GDM1 (cell line): ENCODE measurements around the gene MSI2.

Experiments used
- DNase-seq: peaks from one replicate; lab custom pipeline; 2025; lab: John Stamatoyannopoulos, UW

The MSI2 gene

GRCh38 chr17:57440522-57441269 is 184.4 kb downstream of the MSI2 start:
- no peak for DNase-seq

- DNase-seq, result no peak
Measured at GRCh38 chr17:57441270-57441600, 184.9 kb downstream of the MSI2 start.

- DNase-seq, result no peak
Measured at GRCh38 chr17:57442401-57442823, 186.1 kb downstream of the MSI2 start.

DNA sequence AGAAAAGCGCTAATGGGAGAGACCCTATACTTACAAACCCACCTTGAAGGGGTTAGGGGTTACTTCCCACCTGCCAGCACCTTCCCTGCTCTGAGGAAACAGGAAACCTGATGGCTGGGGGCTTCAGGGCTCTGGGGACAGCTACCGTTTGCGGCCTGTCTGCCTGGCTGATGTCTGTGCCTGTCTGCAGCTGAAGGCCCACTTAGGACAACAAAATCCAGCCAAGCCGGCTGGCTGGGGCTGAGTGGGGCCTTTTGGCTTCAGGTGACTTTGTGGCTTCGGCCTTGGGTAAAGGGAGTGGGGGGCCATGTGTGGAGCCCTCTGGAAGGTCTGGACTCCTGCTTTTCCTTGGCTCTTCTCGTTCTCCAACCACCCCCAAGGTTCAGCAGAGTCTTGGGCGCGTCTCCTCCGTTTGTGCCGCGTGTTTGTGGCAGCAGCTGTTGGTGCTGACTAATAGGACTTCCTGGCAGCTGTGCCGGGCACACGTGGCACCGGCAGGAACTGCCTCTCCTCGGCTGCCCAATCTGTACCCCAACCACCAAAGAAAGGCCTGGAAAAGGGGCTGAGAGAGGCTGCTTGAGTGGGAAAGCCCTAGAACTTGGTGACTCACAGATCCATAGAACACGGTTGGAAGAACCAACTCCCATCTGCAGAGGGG is 186.7 kb downstream of the MSI2 start:
- peak; percentile 45 for DNase-seq

- no peak for DNase-seq
Measured at GRCh38 chr17:57443781-57444180, 187.5 kb downstream of the MSI2 start.

DNA sequence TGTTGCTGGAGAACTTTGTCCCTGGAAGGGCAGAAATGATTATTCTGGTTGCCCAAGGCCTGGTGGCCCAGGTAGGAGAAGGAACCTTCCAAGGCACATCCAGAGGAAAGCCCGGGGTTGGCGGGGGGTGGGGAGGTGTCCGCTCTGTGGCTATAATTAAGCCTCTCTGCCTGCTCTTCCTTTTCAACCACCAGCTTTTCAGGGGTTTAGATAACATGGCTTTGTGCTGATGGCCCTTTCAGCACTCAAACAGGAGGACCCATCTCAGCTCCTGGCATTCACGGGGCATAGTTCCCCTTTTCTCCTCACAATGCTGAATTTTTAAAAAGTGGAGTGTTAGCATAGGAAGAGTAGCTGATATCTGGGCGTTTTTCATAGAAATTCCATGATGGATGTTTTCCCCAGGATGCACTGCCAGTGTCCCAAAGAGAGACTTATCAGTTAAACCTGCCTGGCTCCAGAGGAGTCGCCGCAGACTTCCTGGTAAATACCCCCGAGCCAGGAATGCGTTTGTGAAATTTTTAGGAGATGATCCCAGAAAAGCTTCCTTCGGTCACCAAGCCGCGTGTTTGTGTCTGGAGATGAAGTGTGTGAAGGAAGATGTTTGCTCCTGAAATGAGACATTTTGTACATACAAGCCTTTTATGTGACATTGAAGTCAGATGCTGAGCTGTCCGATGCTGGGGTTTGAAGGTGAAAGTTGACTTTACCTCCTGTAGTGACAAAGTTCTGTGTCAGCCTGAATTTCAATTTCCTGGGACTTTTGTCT is 188.5 kb downstream of the MSI2 start:
- no peak for DNase-seq

- no peak for DNase-seq
Measured at GRCh38 chr17:57445772-57446472, 189.6 kb downstream of the MSI2 start.

- DNase-seq, result no peak
Measured at GRCh38 chr17:57447357-57447989, 191.2 kb downstream of the MSI2 start.

DNA sequence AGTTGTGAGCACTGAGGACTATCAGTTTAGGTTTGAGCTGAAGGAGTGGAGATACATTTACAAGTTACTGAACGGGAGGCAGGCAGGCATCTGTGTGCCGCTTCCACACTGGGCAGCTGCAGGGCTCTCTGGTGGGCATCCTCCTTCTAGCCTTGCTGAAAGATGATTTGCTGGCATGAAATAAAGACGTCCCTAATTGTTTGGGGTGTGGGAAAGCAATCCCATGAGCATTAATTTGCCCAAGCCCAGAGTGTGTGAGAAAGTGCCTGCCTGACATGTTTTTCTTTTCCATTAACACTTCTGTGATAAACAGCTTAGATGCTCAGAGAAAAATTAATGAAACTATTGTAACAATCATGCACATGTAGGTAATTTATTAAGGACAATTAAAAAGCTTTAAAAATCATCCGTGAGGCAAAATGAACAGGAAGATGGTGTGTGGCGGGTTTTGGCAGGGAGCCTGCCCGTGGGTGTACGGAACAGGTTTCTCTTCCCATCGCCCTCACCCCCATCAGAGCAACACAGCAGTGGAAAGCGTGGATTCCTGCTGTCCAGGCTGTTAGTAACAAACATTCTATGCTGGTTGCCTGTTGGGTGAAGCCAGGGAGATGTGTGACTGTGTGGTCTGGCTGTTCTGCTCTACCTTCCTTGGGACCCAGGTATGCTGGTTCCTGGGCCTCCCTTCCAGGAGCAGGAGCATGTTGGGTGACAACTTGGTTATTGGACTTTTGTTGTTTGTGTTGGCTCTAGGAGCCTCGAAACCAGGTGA is 191.9 kb downstream of the MSI2 start:
- DNase-seq, result no peak

DNA sequence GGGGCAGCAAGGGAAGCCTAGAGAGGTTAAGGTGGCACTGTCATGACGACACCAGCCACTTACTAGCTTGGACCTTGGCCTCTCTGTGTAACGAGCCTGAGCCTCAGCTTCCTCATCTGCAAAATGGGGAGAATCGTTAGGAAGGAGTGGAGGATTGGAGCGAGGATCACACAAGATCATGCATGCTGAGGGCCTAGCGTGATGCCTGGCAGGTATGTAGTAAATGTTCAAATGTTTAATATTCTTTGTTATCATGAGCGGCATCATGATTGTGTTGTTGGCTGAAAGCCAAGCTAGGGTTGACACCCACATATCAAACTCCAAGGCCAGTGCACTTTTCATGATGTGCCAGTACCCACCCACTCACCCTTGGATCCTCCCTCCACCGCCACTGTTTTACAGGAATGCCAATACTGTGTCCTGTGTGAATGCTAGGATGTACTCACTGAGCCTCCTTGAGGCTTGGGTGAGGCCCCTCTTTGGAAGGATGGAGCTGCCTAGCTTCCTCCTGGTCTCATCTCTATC is 192.5 kb downstream of the MSI2 start:
- DNase-seq, result no peak

DNA sequence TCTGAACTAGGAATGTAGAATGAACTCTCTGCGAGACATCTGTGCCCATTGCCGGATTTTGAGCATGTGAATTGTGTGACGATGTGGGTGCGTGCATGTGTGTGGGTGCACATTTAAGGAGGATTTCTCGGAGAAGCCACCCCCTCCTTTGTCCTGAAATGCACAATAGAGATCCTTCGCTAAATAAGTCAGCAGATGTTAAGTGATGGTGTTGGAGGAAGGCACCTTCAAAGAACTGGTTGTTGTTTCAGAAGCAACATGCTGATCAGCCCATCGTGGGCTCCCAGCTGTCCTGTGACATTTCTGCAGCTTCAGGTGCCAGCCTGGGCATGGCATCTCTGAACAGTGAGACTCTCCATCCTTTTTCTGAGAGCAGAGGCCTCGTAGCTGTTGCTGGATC is 194.9 kb downstream of the MSI2 start:
- no peak for DNase-seq

GRCh38 chr17:57451643-57452042 is 195.3 kb downstream of the MSI2 start:
- DNase-seq, result no peak

DNA sequence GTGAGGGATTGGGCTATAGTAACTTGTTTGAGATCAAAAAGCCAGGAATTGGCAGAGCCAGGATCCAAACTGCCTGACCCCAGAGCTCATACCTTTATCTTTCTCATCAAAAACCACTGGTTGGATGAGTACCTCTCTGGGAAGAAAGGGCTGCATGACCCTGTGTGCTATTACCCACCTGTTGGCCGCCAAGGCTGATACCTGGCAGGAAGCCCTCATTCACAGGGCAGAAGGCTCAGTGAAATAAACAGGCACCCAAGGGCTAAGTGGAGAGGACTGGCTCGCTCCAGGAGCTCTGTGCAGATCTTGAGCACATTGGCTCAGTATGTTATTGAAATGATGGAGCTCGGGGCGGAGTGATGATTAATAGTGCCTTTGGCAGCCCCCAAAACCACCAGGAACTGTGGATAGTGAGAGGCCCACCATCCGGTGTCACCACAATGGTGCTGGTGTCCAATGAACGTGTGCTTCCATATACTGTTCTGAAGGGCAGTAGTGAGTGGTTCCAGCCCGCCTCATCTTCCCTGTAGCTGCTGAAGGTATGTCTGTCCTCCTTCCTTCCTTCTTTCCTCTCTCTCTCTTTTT is 197.6 kb downstream of the MSI2 start:
- no peak for DNase-seq

DNA sequence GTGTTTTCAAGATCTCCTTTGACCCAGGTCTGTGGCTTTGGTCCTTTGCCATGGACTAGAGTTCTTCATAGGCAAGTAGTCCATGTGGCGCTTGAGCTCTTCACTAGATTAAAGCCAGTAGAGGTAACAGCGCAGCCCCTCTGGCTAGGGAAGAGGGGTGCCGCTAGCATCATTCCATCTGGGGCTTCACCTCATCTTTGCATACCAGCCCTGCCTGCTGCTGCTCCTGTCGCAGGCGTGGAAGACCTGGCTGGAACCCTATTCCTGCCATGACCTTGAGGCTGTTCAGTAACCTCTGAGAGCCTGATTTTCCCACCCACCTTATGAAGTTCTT is 198.4 kb downstream of the MSI2 start:
- no peak for DNase-seq

- DNase-seq, result peak; percentile 93
Measured at GRCh38 chr17:57455063-57455914, 199.0 kb downstream of the MSI2 start.

- no peak for DNase-seq
Measured at GRCh38 chr17:57456622-57457021, 200.3 kb downstream of the MSI2 start.

DNA sequence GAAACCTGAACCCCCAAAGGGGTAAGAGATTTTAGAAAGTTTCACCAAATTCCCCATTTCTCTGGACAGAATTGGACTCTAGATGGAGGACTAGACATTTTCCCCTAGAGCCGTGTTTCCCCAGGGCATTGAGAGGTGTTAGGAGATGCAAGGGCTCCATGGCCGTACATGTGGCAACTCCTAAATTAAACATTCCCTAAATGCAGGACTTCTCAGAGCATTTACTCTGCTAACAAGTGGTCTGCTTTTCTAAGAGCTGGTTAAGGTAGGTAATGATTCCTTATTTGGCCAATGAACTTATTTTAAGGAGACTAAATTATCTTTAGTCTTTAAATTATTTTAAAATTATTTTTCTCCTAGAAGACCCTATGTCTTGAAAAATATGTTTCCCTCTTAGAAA is 200.9 kb downstream of the MSI2 start:
- DNase-seq, result no peak

GRCh38 chr17:57458718-57459285 is 202.5 kb downstream of the MSI2 start:
- no peak for DNase-seq

- DNase-seq, result no peak
Measured at GRCh38 chr17:57459286-57459915, 203.1 kb downstream of the MSI2 start.
